SK-N-SH (cell line): Measurements from ENCODE around the gene SLAMF7. TPM values are rescaled to one million over a fixed set of nuclear protein-coding genes. Genes with fewer than 3 reads are reported as not detected.
"Not testable (repeated sequence)": the region's sequence is repeated elsewhere in the genome, so short reads cannot be mapped to it uniquely, and the experiment has no call there.

Source experiments
- CTCF ChIA-PET: fragments of 300-600, 350-600 bp; formaldehyde crosslinking; extraction: SDS; loops from one replicate; lab custom pipeline; 2021; lab: Yijun Ruan, JAX
- POLR2A ChIA-PET: fragments of 350-600 bp; sonication (Branson Sonifier 250); formaldehyde crosslinking; extraction: SDS; loops from one replicate; lab custom pipeline; 2020; ENCODE audit warnings: antibody characterized with exemption, inconsistent platforms; lab: Yijun Ruan, JAX
- DNase-seq: peaks from one replicate; pipeline ENCODE4 v3.0.0; 2012
- H2AFZ ChIP-seq: fragments of 200-600 bp; sonication (generic); 2 replicates; pipeline ENCODE4 v1.8.1; 2016; ENCODE audit warnings: antibody characterized with exemption, mild to moderate bottlenecking, low read depth
- H3F3A ChIP-seq: fragments of 200-600 bp; sonication (generic); replicated peaks from 2 replicates; pipeline ENCODE3; 2016; ENCODE audit warnings: antibody characterized with exemption, mild to moderate bottlenecking; ENCODE audit not compliant: insufficient read depth
- H3K27ac ChIP-seq, 2 experiments: fragments of 200-500 bp in 1 of 2; fragments of 200-600 bp in 1 of 2; sonication (Bioruptor generic) in 1 of 2; sonication (generic), shearing (Covaris generic) in 1 of 2; 2 replicates each; pipeline versions ENCODE4 v1.5.1 to v1.6.1; 2014 to 2016; ENCODE audit warnings: low read depth in 2 of 2, inconsistent platforms in 1 of 2, low read length in 1 of 2, mild to moderate bottlenecking in 1 of 2, mixed read lengths in 1 of 2
- H3K27me3 ChIP-seq: fragments of 200-600 bp; sonication (generic), shearing (Covaris generic); 2 replicates; pipeline ENCODE4 v1.6.1; 2016; ENCODE audit warnings: mixed run types; ENCODE audit not compliant: insufficient read depth
- H3K36me3 ChIP-seq, 2 experiments: fragments of 200-500 bp in 1 of 2; fragments of 200-600 bp in 1 of 2; sonication (Bioruptor generic) in 1 of 2; sonication (generic) in 1 of 2; replicated peaks in 1 of 2; 2 replicates each; pipeline versions ENCODE3 to v1.5.1; 2014 to 2016; ENCODE audit warnings: low read length in 1 of 2, mild to moderate bottlenecking in 1 of 2; ENCODE audit not compliant: insufficient read depth in 2 of 2, control insufficient read depth in 1 of 2
- H3K4me1 ChIP-seq, 2 experiments: fragments of 200-500 bp in 1 of 2; fragments of 200-600 bp in 1 of 2; sonication (Bioruptor generic) in 1 of 2; sonication (generic), shearing (Covaris generic) in 1 of 2; 2 replicates each; pipeline versions ENCODE4 v1.5.1 to v1.6.1; 2014 to 2016; ENCODE audit warnings: low read depth in 1 of 2, low read length in 1 of 2, mixed run types in 1 of 2; ENCODE audit not compliant: insufficient read depth in 2 of 2, control insufficient read depth in 1 of 2
- H3K4me2 ChIP-seq: fragments of 200-600 bp; sonication (generic), shearing (Covaris generic); 2 replicates; pipeline ENCODE4 v1.6.1; 2017; ENCODE audit warnings: mixed run types
- H3K4me3 ChIP-seq, 2 experiments: fragments of 200-500 bp in 1 of 2; fragments of 200-600 bp in 1 of 2; sonication (Bioruptor generic) in 1 of 2; sonication (generic), shearing (Covaris generic) in 1 of 2; 2 replicates each; pipeline versions ENCODE4 v1.5.1 to v1.8.1; 2014 to 2016; ENCODE audit warnings: low read depth in 2 of 2, inconsistent platforms in 1 of 2, low read length in 1 of 2, mild to moderate bottlenecking in 1 of 2, mixed read lengths in 1 of 2, moderate library complexity in 1 of 2
- H3K79me2 ChIP-seq: fragments of 200-600 bp; sonication (generic); 2 replicates; pipeline ENCODE4 v1.8.1; 2017; ENCODE audit warnings: mild to moderate bottlenecking; ENCODE audit not compliant: insufficient read depth
- H3K9ac ChIP-seq: fragments of 200-600 bp; sonication (generic); 2 replicates; pipeline ENCODE4 v1.6.1; 2017; ENCODE audit warnings: mixed run types
- H3K9me2 ChIP-seq: fragments of 200-600 bp; sonication (generic); 2 replicates; pipeline ENCODE4 v1.6.1; 2017; ENCODE audit warnings: mixed run types
- H3K9me3 ChIP-seq: fragments of 200-600 bp; sonication (generic); 2 replicates; pipeline ENCODE4 v1.6.1; 2017; ENCODE audit warnings: mixed run types, mild to moderate bottlenecking, moderate library complexity
- H4K20me1 ChIP-seq: fragments of 200-600 bp; sonication (generic); 2 replicates; pipeline ENCODE4 v1.6.1; 2017; ENCODE audit warnings: mild to moderate bottlenecking, mixed run types; ENCODE audit not compliant: insufficient read depth
- EZH2phosphoT487 ChIP-seq: fragments of 200-600 bp; sonication (generic); IDR thresholded peaks from 2 replicates; pipeline ENCODE4 v1.6.1; 2017; ENCODE audit warnings: low read depth, mixed run types, mild to moderate bottlenecking, antibody characterized with exemption, moderate library complexity, borderline replicate concordance
- FOSL2 ChIP-seq: IDR thresholded peaks from 2 replicates; pipeline ENCODE4 v1.4.0; 2012; ENCODE audit warnings: low read depth, mild to moderate bottlenecking, moderate library complexity, borderline replicate concordance
- GATA2 ChIP-seq: sonication (generic); formaldehyde crosslinking; IDR thresholded peaks from 2 replicates; pipeline ENCODE4 v1.5.0; 2020; ENCODE audit warnings: mild to moderate bottlenecking, missing genetic modification reagents
- JUND ChIP-seq: IDR thresholded peaks from 2 replicates; pipeline ENCODE4 v1.4.0; 2012
- MXI1 ChIP-seq: IDR thresholded peaks from 2 replicates; pipeline ENCODE4 v1.6.1; 2012; ENCODE audit warnings: mild to moderate bottlenecking, low read depth, low read length, improper control_type of control experiment
- NRF1 ChIP-seq: IDR thresholded peaks from 2 replicates; pipeline ENCODE4 v1.6.1; 2012; ENCODE audit warnings: low read depth, mild to moderate bottlenecking, low read length
- RAD21 ChIP-seq: IDR thresholded peaks from 2 replicates; pipeline ENCODE4 v1.6.1; 2012; ENCODE audit warnings: mild to moderate bottlenecking, low read length
- SMC3 ChIP-seq: IDR thresholded peaks from 2 replicates; pipeline ENCODE4 v1.6.1; 2012; ENCODE audit warnings: low read depth, low read length, improper control_type of control experiment
- TAF1 ChIP-seq: IDR thresholded peaks from 2 replicates; pipeline ENCODE4 v1.6.1; 2012; ENCODE audit warnings: low read depth, mild to moderate bottlenecking, low read length, moderate library complexity, borderline replicate concordance
- WGBS: methylation state at CpG from one replicate; pipeline ENCODE4 v1.1.6; 2017; ENCODE audit warnings: low lambda C conversion rate; 5-methylcytosine and 5-hydroxymethylcytosine counted together
- polyA plus RNA-seq, 3 experiments: library from polyadenylated mRNA; depleted of rRNA; stranded (reverse); fragments of >200 nt; gene quantifications; 2 replicates each; pipeline ENCODE4 v1.2.3, GENCODE V29; 2012
- TF ChIP-seq, protein P1 (sequence below): IDR thresholded peaks from 2 replicates; pipeline ENCODE4; 2012
- TF ChIP-seq, protein P2 (sequence below): fragments of 200-600 bp; sonication (generic); IDR thresholded peaks from 2 replicates; pipeline ENCODE4 v1.6.1; 2017; ENCODE audit warnings: antibody characterized with exemption, mild to moderate bottlenecking, moderate library complexity

SLAMF7 gene
- polyA plus RNA-seq, 1 of the 3 experiments (the other 2 are of a cell fraction): not detected

DNA sequence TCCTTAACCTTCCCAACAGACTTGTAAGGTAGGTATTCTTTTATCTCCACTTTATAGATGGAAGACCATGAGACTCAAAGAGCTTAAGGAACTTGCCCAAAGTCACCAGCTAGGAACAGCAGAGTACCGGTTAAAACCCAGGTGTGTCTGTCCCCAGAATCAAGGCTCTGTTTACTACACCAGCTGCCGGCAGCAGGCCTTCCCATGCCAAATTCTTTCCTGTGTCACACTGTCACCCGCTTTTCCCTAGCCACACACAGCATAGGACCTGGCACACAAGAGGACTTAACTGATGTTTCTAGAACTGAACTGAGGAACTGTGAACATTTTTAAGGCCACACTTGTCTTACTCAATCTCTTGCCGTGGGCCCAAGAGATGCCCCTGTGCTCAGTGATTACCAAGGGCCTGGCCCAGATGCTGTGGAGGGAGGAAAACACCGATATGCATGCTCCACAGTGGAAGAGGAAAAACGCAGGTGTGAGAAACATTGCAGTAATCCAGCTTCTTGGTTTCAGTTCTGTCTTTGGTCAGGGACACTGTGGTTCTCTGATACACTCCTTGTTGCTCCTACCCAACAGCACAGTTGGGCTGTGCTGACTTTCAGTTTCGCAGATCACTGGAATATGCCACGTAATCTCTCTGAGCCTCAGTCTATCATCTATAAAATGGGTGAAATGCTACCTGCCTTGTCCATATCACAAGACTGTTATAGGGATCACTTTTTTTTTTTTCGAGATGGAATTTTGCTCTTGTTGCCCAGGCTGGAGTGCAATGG, 43.1 kb downstream of the SLAMF7 start:
- CTCF ChIA-PET: no interaction called here
- no peaks in the 10 kb centered on the region for H3K4me1 ChIP-seq
- H3K79me2 ChIP-seq: no peaks in the 10 kb centered on the region
- H4K20me1 ChIP-seq: no peaks in the 10 kb centered on the region
- H3K4me2 ChIP-seq: no peak overlapping the region
- H3K9me3 ChIP-seq: no peaks in the 10 kb centered on the region
- H3K9me2 ChIP-seq: no peaks in the 10 kb centered on the region
- 16% methylated on average over 9 of the region's 9 CpGs for WGBS
- no peak overlapping the region; the same call in 1 of the 2 replicates for H2AFZ ChIP-seq
- H3K27me3 ChIP-seq: no peaks in the 10 kb centered on the region
- H3K9ac ChIP-seq: no peak overlapping the region
- H3K4me3 ChIP-seq: no peak overlapping the region
- DNase-seq: no peak
- POLR2A ChIA-PET: no interaction called here
- H3F3A ChIP-seq: no peaks in the 10 kb centered on the region
- no peak for TF ChIP-seq TAF1
- no peak for TF ChIP-seq MXI1
- TF ChIP-seq, all 33 proteins: peak for 0
- Histone ChIP-seq H3K27ac (no peak overlapping the region), H3K36me3 (no peaks in the 10 kb centered on the region)

DNA sequence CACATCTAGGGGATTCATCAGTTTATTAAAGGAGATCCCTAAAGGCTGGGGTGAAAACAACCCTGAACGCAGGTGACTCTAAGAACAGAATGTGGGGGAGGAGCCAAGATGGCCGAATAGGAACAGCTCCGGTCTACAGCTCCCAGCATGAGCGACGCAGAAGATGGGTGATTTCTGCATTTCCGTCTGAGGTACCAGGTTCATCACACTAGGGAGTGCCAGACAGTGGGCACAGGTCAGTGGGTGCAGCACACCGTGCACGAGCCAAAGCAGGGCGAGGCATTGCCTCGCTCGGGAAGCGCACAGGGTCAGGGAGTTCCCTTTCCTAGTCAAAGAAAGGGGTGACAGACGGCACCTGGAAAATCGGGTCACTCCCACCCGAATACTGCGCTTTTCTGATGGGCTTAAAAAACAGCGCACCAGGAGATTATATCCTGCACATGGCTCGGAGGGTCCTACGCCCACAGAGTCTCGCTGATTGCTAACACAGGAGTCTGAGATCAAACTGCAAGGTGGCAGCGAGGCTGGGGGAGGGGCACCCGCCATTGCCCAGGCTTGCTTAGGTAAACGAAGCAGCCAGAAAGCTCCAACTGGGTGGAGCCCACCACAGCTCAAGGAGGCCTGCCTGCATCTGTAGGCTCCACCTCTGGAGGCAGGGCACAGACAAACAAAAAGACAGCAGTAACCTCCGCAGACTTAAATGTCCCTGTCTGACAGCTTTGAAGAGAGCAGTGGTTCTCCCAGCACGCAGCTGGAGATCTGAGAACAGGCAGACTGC, 44.1 kb downstream of the SLAMF7 start:
- H3K4me2 ChIP-seq, H3K36me3 ChIP-seq, H4K20me1 ChIP-seq, H3K9me3 ChIP-seq, H3K9ac ChIP-seq, H3F3A ChIP-seq, POLR2A ChIA-PET, H3K4me3 ChIP-seq, H3K27me3 ChIP-seq, CTCF ChIA-PET, H3K4me1 ChIP-seq, H3K9me2 ChIP-seq, H2AFZ ChIP-seq, H3K79me2 ChIP-seq, DNase-seq, H3K27ac ChIP-seq: not testable (repeated sequence)
- WGBS: 39% methylated on average over 8 of the region's 25 CpGs

DNA sequence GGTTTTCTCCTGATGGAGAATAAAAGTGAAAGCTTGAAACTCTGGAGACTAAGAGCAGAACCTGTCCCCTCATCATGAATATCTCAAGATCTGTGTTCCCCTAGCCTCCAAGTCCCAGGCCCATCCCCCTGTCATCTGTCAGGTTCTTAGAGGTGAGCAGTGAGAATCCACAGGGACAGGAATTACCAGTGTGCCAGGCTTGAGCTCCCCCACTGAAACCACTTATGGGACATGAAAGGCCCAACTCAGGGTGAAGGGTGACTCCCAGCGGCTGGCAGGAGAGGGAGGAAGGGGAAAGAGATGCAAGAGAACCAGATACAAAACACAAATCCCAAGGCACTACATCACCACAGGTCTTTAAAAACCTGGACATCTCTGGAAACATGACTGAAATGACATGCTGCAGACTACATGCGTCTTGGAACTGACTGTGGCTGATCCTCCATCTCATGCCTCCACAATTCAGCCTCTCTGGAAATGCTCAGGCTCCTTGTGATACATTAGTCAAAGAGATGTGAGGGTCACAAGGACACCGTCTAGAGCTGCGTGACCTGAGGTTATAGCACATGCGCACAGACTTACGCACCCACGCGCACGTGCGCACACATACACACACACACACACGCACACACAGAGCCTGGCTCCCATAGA, 50.1 kb downstream of the SLAMF7 start:
- Histone ChIP-seq H3K79me2 (no peaks in the 10 kb centered on the region), H3F3A (no peaks in the 10 kb centered on the region), H3K4me2 (no peak overlapping the region), H3K9ac (no peak overlapping the region), H3K4me1 (no peaks in the 10 kb centered on the region), H3K27me3 (no peaks in the 10 kb centered on the region), H3K9me2 (no peaks in the 10 kb centered on the region), H3K9me3 (no peaks in the 10 kb centered on the region), H4K20me1 (no peaks in the 10 kb centered on the region), H3K27ac (no peak overlapping the region), H2AFZ (no peak overlapping the region), H3K4me3 (no peak overlapping the region), H3K36me3 (no peaks in the 10 kb centered on the region)
- DNase-seq: no peak
- 51% methylated on average over 11 of the region's 11 CpGs for WGBS
- POLR2A ChIA-PET: no interaction called here
- no peak for TF ChIP-seq JUND
- no peak for TF ChIP-seq SMC3
- no peak for TF ChIP-seq FOSL2
- TF ChIP-seq, protein P1, sequence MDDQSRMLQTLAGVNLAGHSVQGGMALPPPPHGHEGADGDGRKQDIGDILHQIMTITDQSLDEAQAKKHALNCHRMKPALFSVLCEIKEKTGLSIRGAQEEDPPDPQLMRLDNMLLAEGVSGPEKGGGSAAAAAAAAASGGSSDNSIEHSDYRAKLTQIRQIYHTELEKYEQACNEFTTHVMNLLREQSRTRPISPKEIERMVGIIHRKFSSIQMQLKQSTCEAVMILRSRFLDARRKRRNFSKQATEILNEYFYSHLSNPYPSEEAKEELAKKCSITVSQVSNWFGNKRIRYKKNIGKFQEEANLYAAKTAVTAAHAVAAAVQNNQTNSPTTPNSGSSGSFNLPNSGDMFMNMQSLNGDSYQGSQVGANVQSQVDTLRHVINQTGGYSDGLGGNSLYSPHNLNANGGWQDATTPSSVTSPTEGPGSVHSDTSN: no peak
- TF ChIP-seq EZH2phosphoT487: no peak
- no peak for TF ChIP-seq RAD21
- TF ChIP-seq GATA2 (CRISPR knock-in tag): no peak
- TF ChIP-seq, protein P2, sequence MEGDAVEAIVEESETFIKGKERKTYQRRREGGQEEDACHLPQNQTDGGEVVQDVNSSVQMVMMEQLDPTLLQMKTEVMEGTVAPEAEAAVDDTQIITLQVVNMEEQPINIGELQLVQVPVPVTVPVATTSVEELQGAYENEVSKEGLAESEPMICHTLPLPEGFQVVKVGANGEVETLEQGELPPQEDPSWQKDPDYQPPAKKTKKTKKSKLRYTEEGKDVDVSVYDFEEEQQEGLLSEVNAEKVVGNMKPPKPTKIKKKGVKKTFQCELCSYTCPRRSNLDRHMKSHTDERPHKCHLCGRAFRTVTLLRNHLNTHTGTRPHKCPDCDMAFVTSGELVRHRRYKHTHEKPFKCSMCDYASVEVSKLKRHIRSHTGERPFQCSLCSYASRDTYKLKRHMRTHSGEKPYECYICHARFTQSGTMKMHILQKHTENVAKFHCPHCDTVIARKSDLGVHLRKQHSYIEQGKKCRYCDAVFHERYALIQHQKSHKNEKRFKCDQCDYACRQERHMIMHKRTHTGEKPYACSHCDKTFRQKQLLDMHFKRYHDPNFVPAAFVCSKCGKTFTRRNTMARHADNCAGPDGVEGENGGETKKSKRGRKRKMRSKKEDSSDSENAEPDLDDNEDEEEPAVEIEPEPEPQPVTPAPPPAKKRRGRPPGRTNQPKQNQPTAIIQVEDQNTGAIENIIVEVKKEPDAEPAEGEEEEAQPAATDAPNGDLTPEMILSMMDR: no peak
- no peak for TF ChIP-seq NRF1
- CTCF ChIA-PET: no interaction called here
